DND-41 (cell line): ENCODE data around the gene STIMATE.

Experiments
- CTCF ChIP-seq: IDR thresholded peaks from 2 replicates; pipeline ENCODE4 v1.5.1; 2012; ENCODE audit warnings: borderline replicate concordance, low read length, moderate library complexity, mild to moderate bottlenecking; ENCODE audit not compliant: poor library complexity, severe bottlenecking; ENCODE audit errors: extremely low read depth
- EZH2 ChIP-seq: IDR thresholded peaks from 3 replicates; pipeline ENCODE4 v1.6.1; 2012; ENCODE audit warnings: borderline replicate concordance, low read depth, mild to moderate bottlenecking, moderate library complexity, low read length, inconsistent platforms; ENCODE audit not compliant: severe bottlenecking

- TF ChIP-seq CTCF, result no peak
- no peak for TF ChIP-seq EZH2
Measured at GRCh38 chr3:52800079-52800478, 97.3 kb downstream of the STIMATE start.
